K562 (cell line): ENCODE data around the gene RERE. TPM values are rescaled to one million over a fixed set of nuclear protein-coding genes. Genes with fewer than 3 reads are reported as not detected.

Experiments used
- ATAC-seq: fragments of 200-7000 bp; cut with Tn5 transposase; 3 replicates; pipeline ENCODE4 v1.9.1; 2020; ENCODE audit warnings: moderate library complexity
- BruUV-seq: library from RNA; stranded (reverse); fragments of 400-500 nt; replicated peaks from 2 replicates; lab custom pipeline; 2021; lab: Mats Ljungman, UMichigan
- CTCF ChIA-PET: fragments of 300-600 bp; formaldehyde crosslinking; extraction: SDS; loops from one replicate; lab custom pipeline; 2021; ENCODE audit warnings: low intra/inter-chr PET ratio; lab: Yijun Ruan, JAX
- POLR2A ChIA-PET: fragments of 300-600, 350-650 bp; sonication (Branson Sonifier 250); formaldehyde crosslinking; extraction: SDS; loops from one replicate; lab custom pipeline; 2021; ENCODE audit warnings: antibody characterized with exemption, inconsistent platforms; lab: Yijun Ruan, JAX
- DNase-seq, 4 experiments: peaks; one replicate each; pipeline versions ENCODE4 v3.0.0 to v3.0.0-alpha.2; 2011 to 2018; ENCODE audit warnings: low spot score in 3 of 4, mixed read lengths in 3 of 4; ENCODE audit errors: extremely low read depth in 1 of 4
- FAIRE-seq: peaks from 2 replicates; lab custom pipeline; 2011; peaks lifted over from hg19 to GRCh38; lab: Jason Lieb, UNC
- H2AFZ ChIP-seq: 2 replicates; pipeline ENCODE4 v1.6.0; 2011; ENCODE audit warnings: low read depth, low read length, control low read depth, inconsistent platforms
- H3K27ac ChIP-seq: fragments of 200-600 bp; 3 replicates; pipeline ENCODE4 v1.8.0; 2011; ENCODE audit warnings: low read depth, mild to moderate bottlenecking, control low read depth, inconsistent platforms, low read length, moderate library complexity, mixed read lengths; ENCODE audit errors: extremely low read depth
- H3K27me3 ChIP-seq, 2 experiments: fragments of 300-600 bp in 1 of 2; 2 replicates in 1 of 2; 3 replicates in 1 of 2; pipeline versions ENCODE4 v1.6.0 to v1.8.0; 2011; ENCODE audit warnings: inconsistent platforms in 2 of 2, low read length in 2 of 2, mild to moderate bottlenecking in 1 of 2, mixed read lengths in 1 of 2, moderate library complexity in 1 of 2; ENCODE audit not compliant: control insufficient read depth in 2 of 2, insufficient read depth in 2 of 2
- H3K36me3 ChIP-seq: fragments of 300-600 bp; 3 replicates; pipeline ENCODE4 v1.8.0; 2011; ENCODE audit warnings: mild to moderate bottlenecking, low read length, inconsistent platforms; ENCODE audit not compliant: control insufficient read depth, insufficient read depth
- H3K4me1 ChIP-seq, 2 experiments: fragments of 200-600 bp in 1 of 2; replicated peaks in 1 of 2; 2 replicates in 1 of 2; 3 replicates in 1 of 2; pipeline versions ENCODE4 v1.5.1 to v1.8.0; 2011; ENCODE audit warnings: inconsistent platforms in 2 of 2, low read length in 2 of 2, mild to moderate bottlenecking in 1 of 2, mixed read lengths in 1 of 2, moderate library complexity in 1 of 2; ENCODE audit not compliant: control insufficient read depth in 2 of 2, insufficient read depth in 2 of 2
- H3K4me2 ChIP-seq: 2 replicates; pipeline ENCODE4 v1.6.1; 2011; ENCODE audit warnings: low read length, control low read depth, inconsistent platforms, mixed read lengths; ENCODE audit not compliant: insufficient read depth
- H3K4me3 ChIP-seq: fragments of 200-600 bp; sonication (generic), shearing (Covaris generic); 2 replicates; pipeline ENCODE4 v1.5.1; 2016; ENCODE audit warnings: control low read depth, inconsistent platforms
- H3K79me2 ChIP-seq: fragments of 200-600 bp; 3 replicates; pipeline ENCODE4 v1.8.0; 2011; ENCODE audit warnings: low read length, inconsistent platforms; ENCODE audit not compliant: control insufficient read depth, insufficient read depth
- H3K9ac ChIP-seq, 2 experiments: 2 replicates each; pipeline versions ENCODE4 v1.6.0 to v1.6.1; 2011; ENCODE audit warnings: low read depth in 2 of 2, low read length in 2 of 2, control low read depth in 1 of 2, inconsistent platforms in 1 of 2, mild to moderate bottlenecking in 1 of 2, mixed read lengths in 1 of 2; ENCODE audit not compliant: insufficient read depth in 1 of 2
- H3K9me1 ChIP-seq: one replicate; pipeline ENCODE4 v1.6.0; 2011; ENCODE audit warnings: inconsistent platforms, mild to moderate bottlenecking, low read length, moderate library complexity; ENCODE audit not compliant: control insufficient read depth, insufficient read depth
- H3K9me3 ChIP-seq: replicated peaks from 2 replicates; pipeline ENCODE4 v1.5.1; 2011; ENCODE audit warnings: low read depth, low read length, inconsistent platforms; ENCODE audit not compliant: control insufficient read depth, insufficient read depth
- H4K20me1 ChIP-seq: replicated peaks from 2 replicates; pipeline ENCODE4 v1.6.1; 2011; ENCODE audit warnings: low read length, inconsistent platforms, mixed read lengths; ENCODE audit not compliant: control insufficient read depth, insufficient read depth
- GATA2 ChIP-seq: sonication (generic); formaldehyde crosslinking; IDR thresholded peaks from 2 replicates; pipeline ENCODE4 v1.4.0; 2020; ENCODE audit warnings: mild to moderate bottlenecking, missing genetic modification reagents
- HMBOX1 ChIP-seq: sonication (generic); IDR thresholded peaks from 2 replicates; pipeline ENCODE4 v1.6.1; 2016
- REST ChIP-seq, 2 experiments: fragments of 450-650 bp; formaldehyde crosslinking in 1 of 2; IDR thresholded peaks; 2 replicates each; pipeline versions ENCODE4 v1.4.0 to v1.6.1; 2014 to 2020; ENCODE audit warnings: mild to moderate bottlenecking in 2 of 2, borderline replicate concordance in 1 of 2, low read depth in 1 of 2
- WGBS: fragments of 100-300 bp; shearing (Covaris generic); methylation state at CpG from one replicate; pipeline ENCODE4 v1.1.6; 2016; ENCODE audit warnings: low coverage, mixed read lengths; ENCODE audit not compliant: insufficient coverage; ENCODE audit errors: missing lambda C conversion rate; 5-methylcytosine and 5-hydroxymethylcytosine counted together
- in situ Hi-C: fragments of 300-500 bp; cut with MboI; formaldehyde crosslinking; loops from 4 replicates; pipeline ENCODE4 v1.15.0; 2018; ENCODE audit warnings: inconsistent platforms, mixed read lengths
- intact Hi-C: fragments of 100-400 bp; cut with micrococcal nuclease; formaldehyde crosslinking; loops from 2 replicates; pipeline ENCODE4 v1.14.2; 2022
- polyA plus RNA-seq, 8 experiments: library from polyadenylated mRNA; depleted of rRNA in 4 of 8; stranded (reverse) in 5 of 8; unstranded in 3 of 8; fragments of >200 nt; fragmentation: Nextera tagmentation in 2 of 8; fragmentation: Illumina TruSeq in 1 of 8; extraction: Ambion mirVana in 2 of 8; extraction: Trizol in 1 of 8; gene quantifications; 2 replicates each; pipeline versions ENCODE4 v1.2.1 to v1.2.3, GENCODE V29; 2011 to 2014; ENCODE audit warnings: inconsistent platforms in 1 of 8, missing spikeins in 1 of 8
- total RNA-seq, 7 experiments: library from RNA; depleted of rRNA in 6 of 7; stranded (reverse); fragments of >200 nt in 6 of 7; fragmentation: Illumina TruSeq in 2 of 7; extraction: Trizol in 2 of 7; gene quantifications; 2 replicates each; pipeline versions ENCODE4 v1.2.1 to v1.2.3, GENCODE V29; 2011 to 2021; ENCODE audit warnings: low replicate concordance in 1 of 7

Gene RERE
- total and polyA plus RNA-seq, 9 of the 15 experiments (the other 6 are each of a cell fraction or from before 2014, with no cell fraction given), result 3.0 to 51.5 (median 13.4) TPM

- H3K27ac ChIP-seq, result no peak overlapping the region
- no peak overlapping the region for H2AFZ ChIP-seq
- TF ChIP-seq HMBOX1 (peak; percentile 33), REST (IDR thresholded peaks at IDR 0.05; ENCODE audit: borderline replicate concordance) (no peak), REST (CRISPR knock-in tag; IDR thresholded peaks at IDR 0.05; ENCODE audit: low read depth) (no peak), GATA2 (CRISPR knock-in tag) (peak; percentile 55)
- no peak overlapping the region for H3K4me2 ChIP-seq
- no peaks in the 10 kb centered on the region for H3K9me1 ChIP-seq
- peaks cover 36% of the 10 kb centered on the region for H4K20me1 ChIP-seq
- in situ Hi-C loops, result loop anchor here (5.0 kb wide), 1 partner anchor 103 kb away; no protein-coding TSS in a partner anchor
- FAIRE-seq, result no peak
- CTCF ChIA-PET, result interaction anchor here (1.0 to 3.3 kb wide), 3 partner anchors 14 to 205 kb away, joined by 3 to 31 read pairs (median 4); no protein-coding TSS in a partner anchor
- H3K27me3 ChIP-seq, result no peaks in the 10 kb centered on the region
- WGBS, result 44% methylated on average over 2 of the region's 2 CpGs
- BruUV-seq, result no TSS peak
- POLR2A ChIA-PET, result interaction anchor here (0.6 to 1.8 kb wide), 4 partner anchors 9 to 21 kb away, joined by 3 to 4 read pairs (median 4); no protein-coding TSS in a partner anchor
- peaks cover 77% of the 10 kb centered on the region for H3K79me2 ChIP-seq
- peak in 1 of 4 experiments; percentile 5 for DNase-seq
- intact Hi-C loops, result no loop called here
- H3K36me3 ChIP-seq, result no peaks in the 10 kb centered on the region; the same call in 2 of the 3 replicates
- no peaks in the 10 kb centered on the region for H3K9me3 ChIP-seq
- peaks cover 0 to 37% of the 10 kb centered on the region in 2 experiments; a peak in 3 of 5 replicates for H3K4me1 ChIP-seq
- no peak overlapping the region for H3K9ac ChIP-seq
- no peak overlapping the region for H3K4me3 ChIP-seq
- peak; percentile 11; the same call in 2 of the 3 replicates for ATAC-seq
Measured at GRCh38 chr1:8670371-8670818, 147.0 kb downstream of the RERE start.
